ENCODE results near the gene ACAA1. TPM values are rescaled to one million over a fixed set of nuclear protein-coding genes. Genes with fewer than 3 reads are reported as not detected.

The ACAA1 gene
- total and polyA plus RNA-seq, 2 of the 13 experiments (the other 11 are each of a cell fraction or from before 2014, with no cell fraction given) = 60.8 to 188 TPM

GRCh38 chr3:38136393-38136776, 542 bp downstream of the ACAA1 start (continued):
- TF ChIP-seq PHF8 (CRISPR knock-in tag; IDR thresholded peaks at IDR 0.05) (peak; percentile 25), RXRB (CRISPR knock-in tag; IDR thresholded peaks at IDR 0.05; ENCODE audit: borderline replicate concordance) (no peak), FOXJ3 (CRISPR knock-in tag; IDR thresholded peaks at IDR 0.05; ENCODE audit: borderline replicate concordance) (no peak), JUND (CRISPR knock-in tag; IDR thresholded peaks at IDR 0.05) (no peak), ZNF879 (CRISPR knock-in tag; IDR thresholded peaks at IDR 0.05) (no peak), U2AF1 (optimal IDR thresholded peaks at IDR 0.05; ENCODE audit: low read depth, low read length) (peak; percentile 3), ZNF180 (CRISPR knock-in tag; IDR thresholded peaks at IDR 0.05; ENCODE audit: borderline replicate concordance, low read depth) (no peak), TFDP1 (CRISPR knock-in tag; IDR thresholded peaks at IDR 0.05; ENCODE audit: borderline replicate concordance) (no peak), SPEN (CRISPR knock-in tag; IDR thresholded peaks at IDR 0.05; ENCODE audit: low read depth) (no peak), ZNF33A (CRISPR knock-in tag; IDR thresholded peaks at IDR 0.05; ENCODE audit: borderline replicate concordance) (no peak), HOXA7 (CRISPR knock-in tag; IDR thresholded peaks at IDR 0.05) (no peak), KMT2A (CRISPR knock-in tag; IDR thresholded peaks at IDR 0.05) (no peak), HNF4A (CRISPR knock-in tag; IDR thresholded peaks at IDR 0.05) (no peak; the same call in 1 of the 2 replicates), ZNF256 (CRISPR knock-in tag; conservative IDR thresholded peaks at IDR 0.05) (0 out of 2 replicates have a peak, but pooled peaks have one; percentile 34), ZNF264 (CRISPR knock-in tag; IDR thresholded peaks at IDR 0.05) (no peak; the same call in 1 of the 2 replicates), MBNL3 (CRISPR knock-in tag; conservative IDR thresholded peaks at IDR 0.05) (no peak), CAMTA2 (CRISPR knock-in tag; IDR thresholded peaks at IDR 0.05; ENCODE audit: borderline replicate concordance) (no peak), ZNF30 (CRISPR knock-in tag; IDR thresholded peaks at IDR 0.05) (no peak), ZNF512 (CRISPR knock-in tag; IDR thresholded peaks at IDR 0.05) (no peak), ZNF224 (CRISPR knock-in tag; IDR thresholded peaks at IDR 0.05) (no peak), PPARG (CRISPR knock-in tag; conservative IDR thresholded peaks at IDR 0.05) (no peak), POGZ (CRISPR knock-in tag; IDR thresholded peaks at IDR 0.05) (no peak), ZNF564 (CRISPR knock-in tag; IDR thresholded peaks at IDR 0.05) (no peak; the same call in 1 of the 2 replicates), SNAPC2 (CRISPR knock-in tag; IDR thresholded peaks at IDR 0.05) (no peak), HOXA9 (CRISPR knock-in tag; IDR thresholded peaks at IDR 0.05; ENCODE audit: borderline replicate concordance) (peak; percentile 36; the same call in 1 of the 2 replicates), ZNF317 (CRISPR knock-in tag; IDR thresholded peaks at IDR 0.05) (no peak), ZMYM4 (CRISPR knock-in tag; IDR thresholded peaks at IDR 0.05) (no peak)
- TF ChIP-seq, protein P1, sequence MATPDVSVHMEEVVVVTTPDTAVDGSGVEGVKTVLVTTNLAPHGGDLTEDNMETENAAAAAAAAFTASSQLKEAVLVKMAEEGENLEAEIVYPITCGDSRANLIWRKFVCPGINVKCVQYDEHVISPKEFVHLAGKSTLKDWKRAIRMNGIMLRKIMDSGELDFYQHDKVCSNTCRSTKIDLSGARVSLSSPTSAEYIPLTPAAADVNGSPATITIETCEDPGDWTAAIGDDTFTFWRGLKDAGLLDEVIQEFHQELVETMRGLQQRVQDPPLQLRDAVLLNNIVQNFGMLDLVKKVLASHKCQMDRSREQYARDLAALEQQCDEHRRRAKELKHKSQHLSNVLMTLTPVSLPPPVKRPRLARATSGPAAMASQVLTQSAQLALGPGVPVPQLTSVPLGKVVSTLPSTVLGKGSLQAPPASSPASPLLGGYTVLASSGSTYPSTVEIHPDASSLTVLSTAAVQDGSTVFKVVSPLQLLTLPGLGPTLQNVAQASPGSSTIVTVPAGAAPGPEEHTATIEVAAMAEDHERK (CRISPR knock-in tag; IDR thresholded peaks at IDR 0.05; ENCODE audit: low read depth) = no peak
- TF ChIP-seq, protein P2, sequence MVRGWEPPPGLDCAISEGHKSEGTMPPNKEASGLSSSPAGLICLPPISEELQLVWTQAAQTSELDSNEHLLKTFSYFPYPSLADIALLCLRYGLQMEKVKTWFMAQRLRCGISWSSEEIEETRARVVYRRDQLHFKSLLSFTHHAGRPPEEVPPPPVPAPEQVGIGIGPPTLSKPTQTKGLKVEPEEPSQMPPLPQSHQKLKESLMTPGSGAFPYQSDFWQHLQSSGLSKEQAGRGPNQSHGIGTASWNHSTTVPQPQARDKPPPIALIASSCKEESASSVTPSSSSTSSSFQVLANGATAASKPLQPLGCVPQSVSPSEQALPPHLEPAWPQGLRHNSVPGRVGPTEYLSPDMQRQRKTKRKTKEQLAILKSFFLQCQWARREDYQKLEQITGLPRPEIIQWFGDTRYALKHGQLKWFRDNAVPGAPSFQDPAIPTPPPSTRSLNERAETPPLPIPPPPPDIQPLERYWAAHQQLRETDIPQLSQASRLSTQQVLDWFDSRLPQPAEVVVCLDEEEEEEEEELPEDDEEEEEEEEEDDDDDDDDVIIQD (CRISPR knock-in tag; IDR thresholded peaks at IDR 0.05; ENCODE audit: low read depth) = no peak
